ENCODE measurements around the gene TXNRD2. TPM values are rescaled to one million over a fixed set of nuclear protein-coding genes. Genes with fewer than 3 reads are reported as not detected.
A peak's percentile ranks its signal among the peaks of the same experiment; 100 is the strongest.
"Not testable (repeated sequence)": the region's sequence is repeated elsewhere in the genome, so short reads cannot be mapped to it uniquely, and the experiment has no call there.

TXNRD2 gene
- total RNA-seq, 2 experiments from 2014 or later, result 24.7 to 28.9 TPM

DNA sequence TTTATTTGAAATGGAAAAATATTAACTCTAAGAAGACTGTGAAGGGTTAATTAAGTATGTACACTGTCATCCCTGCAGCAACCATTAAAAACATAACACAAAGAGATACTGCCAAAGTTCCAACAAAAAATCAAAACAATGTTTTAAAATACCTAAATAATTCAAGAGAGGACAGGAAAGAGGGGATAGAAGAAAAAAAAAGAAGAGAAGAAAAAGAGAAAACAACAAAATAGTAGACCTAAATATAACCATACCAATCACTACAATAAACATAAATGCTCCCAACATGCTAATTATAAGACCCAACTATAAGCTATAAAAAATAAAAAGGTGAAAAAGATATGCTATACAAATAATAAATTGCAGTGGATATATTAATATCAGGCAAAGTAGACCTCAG lies 107.0 kb downstream of the TXNRD2 start:
- no TSS peak for BruUV-seq (replicated peaks)
- H3K4me2 ChIP-seq (ENCODE audit: low read length), result no peak overlapping the region
- no peaks in the 10 kb centered on the region for H3K9me3 ChIP-seq (ENCODE audit: low read length)
- no peak for DNase-seq (ENCODE audit: low spot score)
- H2AFZ ChIP-seq (ENCODE audit: low read length), result no peak overlapping the region
- no peak for TF ChIP-seq EZH2phosphoT487 (IDR thresholded peaks at IDR 0.05; ENCODE audit: borderline replicate concordance, low read depth, low read length)
- TF ChIP-seq, protein P1, sequence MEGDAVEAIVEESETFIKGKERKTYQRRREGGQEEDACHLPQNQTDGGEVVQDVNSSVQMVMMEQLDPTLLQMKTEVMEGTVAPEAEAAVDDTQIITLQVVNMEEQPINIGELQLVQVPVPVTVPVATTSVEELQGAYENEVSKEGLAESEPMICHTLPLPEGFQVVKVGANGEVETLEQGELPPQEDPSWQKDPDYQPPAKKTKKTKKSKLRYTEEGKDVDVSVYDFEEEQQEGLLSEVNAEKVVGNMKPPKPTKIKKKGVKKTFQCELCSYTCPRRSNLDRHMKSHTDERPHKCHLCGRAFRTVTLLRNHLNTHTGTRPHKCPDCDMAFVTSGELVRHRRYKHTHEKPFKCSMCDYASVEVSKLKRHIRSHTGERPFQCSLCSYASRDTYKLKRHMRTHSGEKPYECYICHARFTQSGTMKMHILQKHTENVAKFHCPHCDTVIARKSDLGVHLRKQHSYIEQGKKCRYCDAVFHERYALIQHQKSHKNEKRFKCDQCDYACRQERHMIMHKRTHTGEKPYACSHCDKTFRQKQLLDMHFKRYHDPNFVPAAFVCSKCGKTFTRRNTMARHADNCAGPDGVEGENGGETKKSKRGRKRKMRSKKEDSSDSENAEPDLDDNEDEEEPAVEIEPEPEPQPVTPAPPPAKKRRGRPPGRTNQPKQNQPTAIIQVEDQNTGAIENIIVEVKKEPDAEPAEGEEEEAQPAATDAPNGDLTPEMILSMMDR (conservative IDR thresholded peaks at IDR 0.05; ENCODE audit: low read length), result no peak
- intact Hi-C loops (cut with micrococcal nuclease; ENCODE audit: unreplicated experiment), result no loop called here
- H3K27ac ChIP-seq (ENCODE audit: low read depth, low read length, poor library complexity, severe bottlenecking), result no peak overlapping the region
- H3K9me2 ChIP-seq (ENCODE audit: insufficient read depth, low read length), result no peaks in the 10 kb centered on the region
- H3K36me3 ChIP-seq (ENCODE audit: insufficient read depth, low read length), result peaks cover 4% of the 10 kb centered on the region; the same call in 1 of the 2 replicates
- H3K4me1 ChIP-seq (ENCODE audit: insufficient read depth, low read length, poor library complexity, severe bottlenecking), result peaks cover 9% of the 10 kb centered on the region
- ChIA-PET POLR2A (no interaction called here), CTCF (ENCODE audit: unreplicated experiment) (no interaction called here)
- H3K79me2 ChIP-seq (ENCODE audit: insufficient read depth, low read depth, low read length), result peaks cover 10% of the 10 kb centered on the region; the same call in 1 of the 2 replicates
- H4K20me1 ChIP-seq (ENCODE audit: insufficient read depth, low read length), result no peaks in the 10 kb centered on the region
- no peak overlapping the region for H3K4me3 ChIP-seq (ENCODE audit: low read depth, low read length, poor library complexity, severe bottlenecking)

DNA sequence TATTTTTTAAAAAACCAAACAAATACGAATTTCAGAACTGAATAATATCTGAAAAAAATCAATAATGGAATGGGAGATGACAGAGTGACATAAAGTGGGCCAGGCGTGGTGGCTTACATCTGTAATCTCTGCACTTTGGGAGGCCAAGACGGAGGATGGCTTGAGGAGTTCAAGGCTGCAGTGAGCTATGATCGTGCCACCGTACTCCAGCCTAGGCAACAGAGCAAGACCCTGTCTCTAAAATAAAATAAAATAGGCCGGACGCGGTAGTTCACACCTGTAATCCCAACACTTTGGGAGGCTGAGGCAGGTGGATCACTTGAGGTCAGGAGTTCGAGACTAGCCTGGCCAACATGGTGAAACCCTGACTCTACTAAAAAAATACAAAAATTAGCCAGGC lies 108.3 kb downstream of the TXNRD2 start:
- intact Hi-C loops (cut with micrococcal nuclease; ENCODE audit: unreplicated experiment); H3K27ac ChIP-seq (ENCODE audit: low read depth, low read length, poor library complexity, severe bottlenecking): not testable (repeated sequence)
- CTCF ChIA-PET (ENCODE audit: unreplicated experiment), result interaction anchor here (1.1 kb wide), 1 partner anchor 8 kb away, joined by 3 read pairs; no protein-coding TSS in a partner anchor

DNA sequence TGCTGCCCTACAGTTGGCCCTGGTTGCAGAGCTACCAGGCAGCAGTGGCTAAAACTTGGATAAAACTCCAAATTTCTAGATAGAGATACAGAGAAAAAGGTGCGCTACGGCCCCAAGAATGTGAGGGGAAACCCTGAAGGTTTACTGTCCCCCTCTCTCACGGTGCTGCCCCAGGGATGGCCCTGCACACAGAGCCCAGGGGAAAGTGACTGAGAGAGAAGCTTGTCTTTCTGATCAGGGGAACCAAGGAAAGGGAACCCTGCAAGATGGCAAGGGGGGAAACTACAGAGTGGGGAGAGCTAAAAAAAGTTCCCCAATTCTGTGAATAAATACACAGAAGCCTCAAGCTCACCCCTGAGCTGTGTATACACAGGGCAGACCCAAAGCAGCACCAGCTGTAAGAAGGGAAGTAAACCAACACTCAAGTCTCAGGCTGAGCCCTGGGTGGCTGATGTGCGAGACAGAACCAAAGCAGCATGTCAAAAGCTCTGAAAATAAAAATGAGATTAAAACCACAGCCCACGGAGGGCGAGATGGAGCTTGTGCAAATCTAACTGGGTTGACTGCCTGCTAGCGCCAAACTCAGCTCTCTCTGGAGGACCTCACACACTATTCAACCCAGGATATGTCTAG lies 109.0 kb downstream of the TXNRD2 start:
- Histone ChIP-seq H3K4me2 (ENCODE audit: low read length) (peak overlapping the region; percentile 2; the same call in 1 of the 2 replicates), H3K27ac (ENCODE audit: low read depth, low read length, poor library complexity, severe bottlenecking) (no peak overlapping the region), H2AFZ (ENCODE audit: low read length) (no peak overlapping the region), H3K4me1 (ENCODE audit: insufficient read depth, low read length, poor library complexity, severe bottlenecking) (peaks cover 9% of the 10 kb centered on the region), H3K4me3 (ENCODE audit: low read depth, low read length, poor library complexity, severe bottlenecking) (no peak overlapping the region), H3K9me2 (ENCODE audit: insufficient read depth, low read length) (no peaks in the 10 kb centered on the region), H3K9me3 (ENCODE audit: low read length) (no peaks in the 10 kb centered on the region), H4K20me1 (ENCODE audit: insufficient read depth, low read length) (no peaks in the 10 kb centered on the region), H3K36me3 (ENCODE audit: insufficient read depth, low read length) (peaks cover 4% of the 10 kb centered on the region; the same call in 1 of the 2 replicates), H3K79me2 (ENCODE audit: insufficient read depth, low read depth, low read length) (peaks cover 11% of the 10 kb centered on the region; the same call in 1 of the 2 replicates)
- TF ChIP-seq, protein P1 (conservative IDR thresholded peaks at IDR 0.05; ENCODE audit: low read length), result no peak
- TF ChIP-seq EZH2phosphoT487 (IDR thresholded peaks at IDR 0.05; ENCODE audit: borderline replicate concordance, low read depth, low read length), result no peak
- ChIA-PET CTCF (ENCODE audit: unreplicated experiment) (interaction anchor here (1.1 kb wide), 1 partner anchor 9 kb away, joined by 3 read pairs; no protein-coding TSS in a partner anchor), POLR2A (interaction anchor here (0.6 to 1.1 kb wide), 3 partner anchors 9 to 296 kb away, joined by 3 to 5 read pairs (median 3); no protein-coding TSS in a partner anchor)
- DNase-seq (ENCODE audit: low spot score), result no peak
- BruUV-seq (replicated peaks), result no TSS peak
- intact Hi-C loops (cut with micrococcal nuclease; ENCODE audit: unreplicated experiment), result no loop called here

More for the DNA sequence above, 108.3 kb downstream of the TXNRD2 start:
- H3K9me3 ChIP-seq (ENCODE audit: low read length); H3K36me3 ChIP-seq (ENCODE audit: insufficient read depth, low read length); POLR2A ChIA-PET; H3K4me1 ChIP-seq (ENCODE audit: insufficient read depth, low read length, poor library complexity, severe bottlenecking); DNase-seq (ENCODE audit: low spot score); BruUV-seq (replicated peaks); H3K4me3 ChIP-seq (ENCODE audit: low read depth, low read length, poor library complexity, severe bottlenecking); H3K4me2 ChIP-seq (ENCODE audit: low read length); H3K9me2 ChIP-seq (ENCODE audit: insufficient read depth, low read length); H2AFZ ChIP-seq (ENCODE audit: low read length); H4K20me1 ChIP-seq (ENCODE audit: insufficient read depth, low read length): not testable (repeated sequence)
- H3K79me2 ChIP-seq (ENCODE audit: insufficient read depth, low read depth, low read length), result peaks cover 11% of the 10 kb centered on the region; the same call in 1 of the 2 replicates

DNA sequence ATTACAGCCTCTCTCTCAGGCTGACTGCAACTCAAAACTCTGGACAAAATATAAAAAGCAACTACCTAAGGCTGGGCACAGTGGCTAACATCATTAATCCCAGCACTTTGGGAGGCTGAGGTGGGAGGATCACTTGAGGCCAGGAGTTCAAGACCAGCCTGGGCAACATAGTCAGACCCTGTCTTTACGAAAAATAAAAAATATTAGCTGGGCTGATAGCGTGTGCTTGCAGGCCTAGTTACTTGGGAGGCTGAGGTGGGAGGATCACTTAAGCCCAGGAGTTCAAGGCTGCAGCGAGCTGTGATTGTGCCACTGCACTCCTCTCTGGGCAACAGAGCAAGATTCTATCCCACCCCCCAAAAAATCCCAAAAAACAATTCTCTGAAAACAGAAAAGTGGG lies 109.6 kb downstream of the TXNRD2 start:
- POLR2A ChIA-PET, result interaction anchor here (0.6 to 1.1 kb wide), 7 partner anchors 8 to 60 kb away, joined by 3 to 7 read pairs (median 3); no protein-coding TSS in a partner anchor
- BruUV-seq (replicated peaks); H3K4me3 ChIP-seq (ENCODE audit: low read depth, low read length, poor library complexity, severe bottlenecking); H3K9me3 ChIP-seq (ENCODE audit: low read length); H2AFZ ChIP-seq (ENCODE audit: low read length); intact Hi-C loops (cut with micrococcal nuclease; ENCODE audit: unreplicated experiment); H4K20me1 ChIP-seq (ENCODE audit: insufficient read depth, low read length); H3K27ac ChIP-seq (ENCODE audit: low read depth, low read length, poor library complexity, severe bottlenecking); H3K9me2 ChIP-seq (ENCODE audit: insufficient read depth, low read length); H3K4me2 ChIP-seq (ENCODE audit: low read length); H3K36me3 ChIP-seq (ENCODE audit: insufficient read depth, low read length); H3K4me1 ChIP-seq (ENCODE audit: insufficient read depth, low read length, poor library complexity, severe bottlenecking); DNase-seq (ENCODE audit: low spot score): not testable (repeated sequence)
- CTCF ChIA-PET (ENCODE audit: unreplicated experiment), result interaction anchor here (1.1 kb wide), 1 partner anchor 9 kb away, joined by 3 read pairs; no protein-coding TSS in a partner anchor
- H3K79me2 ChIP-seq (ENCODE audit: insufficient read depth, low read depth, low read length), result peaks cover 11% of the 10 kb centered on the region; the same call in 1 of the 2 replicates

All from OCI-LY7 (cell line).